ENCODE results near the gene FMOD. TPM values are rescaled to one million over a fixed set of nuclear protein-coding genes. Genes with fewer than 3 reads are reported as not detected.

Gene FMOD
- total RNA-seq, 1 donor from 2014 or later: 11.2 TPM

GRCh38 chr1:203331224-203331623 is 19.7 kb downstream of the FMOD start:
- Histone ChIP-seq H3K36me3 (no peaks in the 10 kb centered on the region), H3K4me3 (no peak overlapping the region), H3K27me3 (ENCODE audit: low read depth) (no peaks in the 10 kb centered on the region), H3K4me1 (peaks cover 21% of the 10 kb centered on the region), H3K9me3 (replicated peaks) (no peaks in the 10 kb centered on the region), H3K27ac (replicated peaks) (no peak overlapping the region)
- intact Hi-C loops (cut with micrococcal nuclease): no loop called here
- no peak for DNase-seq
- TF ChIP-seq CTCF (IDR thresholded peaks at IDR 0.05; ENCODE audit: borderline replicate concordance): no peak

GRCh38 chr1:203328714-203329122 is 22.2 kb downstream of the FMOD start:
- no peaks in the 10 kb centered on the region for H3K27me3 ChIP-seq (ENCODE audit: low read depth)
- H3K27ac ChIP-seq (replicated peaks): peak overlapping the region; percentile 95
- no peak for TF ChIP-seq CTCF (IDR thresholded peaks at IDR 0.05; ENCODE audit: borderline replicate concordance)
- H3K4me1 ChIP-seq: peaks cover 46% of the 10 kb centered on the region
- H3K36me3 ChIP-seq: no peaks in the 10 kb centered on the region
- no peaks in the 10 kb centered on the region for H3K9me3 ChIP-seq (replicated peaks)
- intact Hi-C loops (cut with micrococcal nuclease): no loop called here
- no peak overlapping the region for H3K4me3 ChIP-seq
- no peak for DNase-seq

- intact Hi-C loops (cut with micrococcal nuclease): no loop called here
- peak overlapping the region; percentile 95 for H3K27ac ChIP-seq (replicated peaks)
- peaks cover 55% of the 10 kb centered on the region for H3K4me1 ChIP-seq
- H3K9me3 ChIP-seq (replicated peaks): no peaks in the 10 kb centered on the region
- H3K4me3 ChIP-seq: peak overlapping the region; percentile 69
- peak; percentile 63 for TF ChIP-seq CTCF (IDR thresholded peaks at IDR 0.05; ENCODE audit: borderline replicate concordance)
- H3K36me3 ChIP-seq: no peaks in the 10 kb centered on the region
- DNase-seq: peak; percentile 63
- H3K27me3 ChIP-seq (ENCODE audit: low read depth): no peaks in the 10 kb centered on the region
Measured at GRCh38 chr1:203327684-203328457, 23.1 kb downstream of the FMOD start.

GRCh38 chr1:203326830-203327683 is 23.9 kb downstream of the FMOD start:
- Histone ChIP-seq H3K4me1 (peaks cover 63% of the 10 kb centered on the region), H3K27me3 (ENCODE audit: low read depth) (no peaks in the 10 kb centered on the region), H3K36me3 (no peaks in the 10 kb centered on the region), H3K4me3 (peak overlapping the region; percentile 69), H3K27ac (replicated peaks) (peak overlapping the region; percentile 95), H3K9me3 (replicated peaks) (no peaks in the 10 kb centered on the region)
- DNase-seq: peak; percentile 93
- intact Hi-C loops (cut with micrococcal nuclease): no loop called here
- TF ChIP-seq CTCF (IDR thresholded peaks at IDR 0.05; ENCODE audit: borderline replicate concordance): no peak

GRCh38 chr1:203325418-203326091 is 25.4 kb downstream of the FMOD start:
- no peak for TF ChIP-seq CTCF (IDR thresholded peaks at IDR 0.05; ENCODE audit: borderline replicate concordance)
- H3K9me3 ChIP-seq (replicated peaks): no peaks in the 10 kb centered on the region
- H3K27me3 ChIP-seq (ENCODE audit: low read depth): no peaks in the 10 kb centered on the region
- peak; percentile 83 for DNase-seq
- intact Hi-C loops (cut with micrococcal nuclease): no loop called here
- no peak overlapping the region for H3K4me3 ChIP-seq
- peak overlapping the region; percentile 95 for H3K27ac ChIP-seq (replicated peaks)
- peaks cover 78% of the 10 kb centered on the region for H3K4me1 ChIP-seq
- no peaks in the 10 kb centered on the region for H3K36me3 ChIP-seq
